ENCODE measurements around the gene APOL6.

The APOL6 gene

DNA sequence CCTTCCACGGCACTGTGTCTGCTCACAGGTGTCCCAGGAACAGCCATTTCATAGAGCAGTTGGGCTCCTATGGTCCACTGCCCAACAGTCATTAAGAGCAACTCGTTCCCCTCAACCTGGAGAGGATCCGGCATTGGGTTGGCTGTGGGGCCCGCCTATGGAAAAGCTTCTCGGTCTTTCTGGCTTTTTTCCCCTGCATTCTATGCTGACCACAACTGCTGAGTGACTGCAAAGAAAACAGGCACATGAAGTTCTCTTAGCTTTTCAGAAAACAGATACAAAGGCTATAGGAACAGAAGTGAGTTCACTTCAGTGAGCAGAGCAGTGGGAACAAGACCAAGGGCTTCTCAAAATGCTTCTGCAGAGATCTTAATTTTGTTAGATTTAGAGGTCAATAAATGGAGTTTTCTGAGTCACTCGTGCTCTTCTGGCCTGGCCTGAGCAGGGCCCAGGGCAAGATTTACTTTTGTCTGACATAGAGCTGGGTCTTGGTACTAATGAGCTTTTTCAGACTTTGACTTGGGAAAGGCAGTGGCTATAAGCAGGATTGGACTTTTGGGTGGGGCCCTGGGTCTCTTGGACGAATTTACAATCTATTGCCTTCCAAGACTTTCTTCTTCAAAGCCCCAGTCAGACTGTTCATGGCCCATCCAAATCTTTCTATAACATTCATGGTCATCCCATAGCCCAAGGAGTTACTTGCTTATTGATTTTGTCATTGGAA lies 55.8 kb downstream of the APOL6 start:
- peak; percentile 58 for DNase-seq (ENCODE audit: low read depth, low spot score)
- in situ Hi-C loops (cut with HindIII; ENCODE audit: low sequenced_read_pairs), result no loop called here
- no peak overlapping the region for H3K4me3 ChIP-seq (ENCODE audit: low read depth, low read length)
- TF ChIP-seq, protein P1, sequence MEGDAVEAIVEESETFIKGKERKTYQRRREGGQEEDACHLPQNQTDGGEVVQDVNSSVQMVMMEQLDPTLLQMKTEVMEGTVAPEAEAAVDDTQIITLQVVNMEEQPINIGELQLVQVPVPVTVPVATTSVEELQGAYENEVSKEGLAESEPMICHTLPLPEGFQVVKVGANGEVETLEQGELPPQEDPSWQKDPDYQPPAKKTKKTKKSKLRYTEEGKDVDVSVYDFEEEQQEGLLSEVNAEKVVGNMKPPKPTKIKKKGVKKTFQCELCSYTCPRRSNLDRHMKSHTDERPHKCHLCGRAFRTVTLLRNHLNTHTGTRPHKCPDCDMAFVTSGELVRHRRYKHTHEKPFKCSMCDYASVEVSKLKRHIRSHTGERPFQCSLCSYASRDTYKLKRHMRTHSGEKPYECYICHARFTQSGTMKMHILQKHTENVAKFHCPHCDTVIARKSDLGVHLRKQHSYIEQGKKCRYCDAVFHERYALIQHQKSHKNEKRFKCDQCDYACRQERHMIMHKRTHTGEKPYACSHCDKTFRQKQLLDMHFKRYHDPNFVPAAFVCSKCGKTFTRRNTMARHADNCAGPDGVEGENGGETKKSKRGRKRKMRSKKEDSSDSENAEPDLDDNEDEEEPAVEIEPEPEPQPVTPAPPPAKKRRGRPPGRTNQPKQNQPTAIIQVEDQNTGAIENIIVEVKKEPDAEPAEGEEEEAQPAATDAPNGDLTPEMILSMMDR (IDR thresholded peaks at IDR 0.05; ENCODE audit: low read depth, low read length), result no peak

DNA sequence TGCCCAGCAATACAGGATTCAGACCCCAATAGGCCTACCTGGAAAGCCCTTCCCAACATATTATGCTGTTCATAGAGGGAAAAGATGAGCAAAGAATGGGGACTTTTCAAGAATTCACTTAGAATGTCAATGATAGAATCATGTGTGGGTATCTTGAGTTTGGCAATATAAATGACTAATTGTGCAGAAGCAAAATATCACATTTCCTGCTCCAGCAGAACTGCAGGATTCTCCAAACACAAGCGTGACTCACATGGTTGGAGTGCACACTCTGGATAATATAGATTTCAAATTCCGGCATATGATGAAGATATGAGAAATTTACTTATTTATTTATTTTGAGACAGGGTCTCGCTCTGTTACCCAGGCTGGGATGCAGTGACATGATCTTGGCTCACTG lies 56.9 kb downstream of the APOL6 start:
- in situ Hi-C loops (cut with HindIII; ENCODE audit: low sequenced_read_pairs), result no loop called here
- DNase-seq (ENCODE audit: low read depth, low spot score), result peak; percentile 76
- TF ChIP-seq, protein P1 (IDR thresholded peaks at IDR 0.05; ENCODE audit: low read depth, low read length), result no peak
- H3K4me3 ChIP-seq (ENCODE audit: low read depth, low read length), result no peak overlapping the region

DNA sequence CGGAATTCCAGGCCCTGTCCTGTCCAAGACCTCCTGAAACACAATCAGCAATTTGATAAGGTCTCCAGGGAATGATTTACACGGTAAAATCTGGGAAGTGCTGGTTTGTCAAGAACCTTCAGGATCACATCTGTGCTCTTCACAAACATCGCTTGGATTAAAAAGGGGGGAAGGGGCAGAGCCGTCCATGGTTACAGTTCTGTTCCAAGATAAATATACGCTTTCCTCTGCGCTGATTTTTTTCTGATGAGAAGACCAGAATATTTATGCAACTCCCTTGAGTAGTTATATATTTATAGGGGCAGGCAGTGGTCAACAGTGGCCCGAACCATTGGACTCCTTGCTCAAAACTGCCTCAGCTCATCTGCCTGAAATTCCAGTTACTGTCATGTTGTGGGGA lies 60.2 kb downstream of the APOL6 start:
- H3K4me3 ChIP-seq (ENCODE audit: low read depth, low read length), result no peak overlapping the region
- TF ChIP-seq, protein P1 (IDR thresholded peaks at IDR 0.05; ENCODE audit: low read depth, low read length), result no peak
- DNase-seq (ENCODE audit: low read depth, low spot score), result peak; percentile 9
- in situ Hi-C loops (cut with HindIII; ENCODE audit: low sequenced_read_pairs), result no loop called here

DNA sequence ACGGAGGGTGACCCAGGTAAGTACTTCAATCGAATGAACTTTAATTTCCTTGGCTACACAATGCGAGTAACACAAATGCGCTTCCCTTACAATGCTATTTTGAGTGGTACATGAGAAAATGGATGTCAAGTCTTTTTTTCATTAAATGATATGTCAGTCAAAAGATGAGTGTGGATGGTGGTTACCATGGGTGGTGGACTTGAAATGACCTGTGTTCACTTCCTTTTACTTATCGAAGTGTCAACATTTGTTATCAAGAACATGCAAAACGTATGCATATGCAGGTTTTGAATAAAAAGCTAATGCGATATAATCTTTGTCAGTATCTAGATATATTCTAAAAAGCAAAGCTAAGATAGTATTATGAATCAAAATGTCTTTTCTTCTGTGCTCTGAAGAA lies 60.7 kb downstream of the APOL6 start:
- TF ChIP-seq, protein P1 (IDR thresholded peaks at IDR 0.05; ENCODE audit: low read depth, low read length), result no peak
- in situ Hi-C loops (cut with HindIII; ENCODE audit: low sequenced_read_pairs), result no loop called here
- no peak overlapping the region for H3K4me3 ChIP-seq (ENCODE audit: low read depth, low read length)

DNA sequence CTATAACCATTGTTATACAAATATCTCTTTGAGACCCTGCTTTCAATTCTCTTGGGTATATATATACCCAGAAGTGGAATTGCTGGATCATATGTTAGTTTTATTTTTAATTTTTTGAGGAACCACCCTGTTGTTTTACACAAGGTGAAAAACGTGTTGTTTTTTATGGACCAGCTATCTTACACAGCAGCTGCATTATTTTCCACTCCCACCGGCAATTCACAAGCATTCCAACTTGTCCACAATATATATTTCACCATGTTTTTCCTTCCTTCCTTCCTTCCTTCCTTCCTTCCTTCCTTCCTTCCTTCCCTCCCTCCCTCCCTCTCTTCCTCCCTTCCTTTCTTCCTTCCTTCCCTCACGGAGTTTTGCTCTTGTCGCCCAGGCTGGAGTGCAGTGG lies 63.1 kb downstream of the APOL6 start:
- no peak for DNase-seq (ENCODE audit: low read depth, low spot score)
- in situ Hi-C loops (cut with HindIII; ENCODE audit: low sequenced_read_pairs), result no loop called here
- H3K4me3 ChIP-seq (ENCODE audit: low read depth, low read length), result no peak overlapping the region
- TF ChIP-seq, protein P1 (IDR thresholded peaks at IDR 0.05; ENCODE audit: low read depth, low read length), result no peak

More for the DNA sequence above, 60.7 kb downstream of the APOL6 start:
- no peak for DNase-seq (ENCODE audit: low read depth, low spot score)

DNA sequence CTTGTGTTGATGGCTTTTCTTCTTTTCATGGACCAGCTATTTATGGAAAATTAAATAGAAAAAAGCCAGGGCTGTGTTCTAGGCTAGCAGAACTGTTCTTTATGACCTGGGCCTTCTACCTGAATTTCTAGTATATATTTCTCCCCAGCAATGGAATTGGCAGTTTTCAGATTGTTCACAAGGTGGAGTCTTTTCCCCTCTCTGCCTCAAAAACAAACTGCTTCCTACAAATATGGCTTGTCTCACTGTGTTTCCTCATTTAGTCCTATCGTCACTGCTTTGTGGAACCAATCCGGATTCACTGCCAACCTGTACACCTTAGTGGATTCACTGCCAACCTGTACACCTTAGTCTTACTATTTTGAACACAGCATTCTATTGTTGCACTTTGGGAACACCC lies 64.4 kb downstream of the APOL6 start:
- in situ Hi-C loops (cut with HindIII; ENCODE audit: low sequenced_read_pairs), result no loop called here
- no peak overlapping the region for H3K4me3 ChIP-seq (ENCODE audit: low read depth, low read length)
- DNase-seq (ENCODE audit: low read depth, low spot score), result no peak
- TF ChIP-seq, protein P1 (IDR thresholded peaks at IDR 0.05; ENCODE audit: low read depth, low read length), result no peak

Measured in astrocyte of the spinal cord (primary cell).